BLaER1 treated with 17β-estradiol and CSF1 and Interleukin-3, amounts not matched to agents 10 nM and 100 nM (cell line): ENCODE measurements around the gene KCND2.
"Not testable (repeated sequence)": the region's sequence is repeated elsewhere in the genome, so short reads cannot be mapped to it uniquely, and the experiment has no call there.

Experiments
- H3K27ac ChIP-seq, 11 experiments: shearing (Covaris generic); formaldehyde crosslinking; 2 replicates each; pipeline ENCODE4 v1.8.1; 2022
- H3K27me3 ChIP-seq, 11 experiments: shearing (Covaris generic); formaldehyde crosslinking; 2 replicates each; pipeline ENCODE4 v1.8.1; 2022
- H3K36me3 ChIP-seq, 11 experiments: shearing (Covaris generic); formaldehyde crosslinking; 2 replicates each; pipeline ENCODE4 v1.8.1; 2022
- H3K4me1 ChIP-seq, 10 experiments: shearing (Covaris generic); formaldehyde crosslinking; 2 replicates each; pipeline ENCODE4 v1.8.1; 2022
- H3K4me2 ChIP-seq, 11 experiments: shearing (Covaris generic); formaldehyde crosslinking; 2 replicates each; pipeline ENCODE4 v1.8.1; 2022
- H3K4me3 ChIP-seq, 10 experiments: shearing (Covaris generic); formaldehyde crosslinking; 2 replicates each; pipeline ENCODE4 v1.8.1; 2022
- H3K9ac ChIP-seq, 11 experiments: shearing (Covaris generic); formaldehyde crosslinking; 2 replicates each; pipeline ENCODE4 v1.8.1; 2022
- H3K9me3 ChIP-seq, 11 experiments: shearing (Covaris generic); formaldehyde crosslinking; replicated peaks in 1 of 11; 2 replicates each; pipeline ENCODE4 v1.8.1; 2022
- H4K20me1 ChIP-seq, 11 experiments: shearing (Covaris generic); formaldehyde crosslinking; 2 replicates each; pipeline ENCODE4 v1.8.1; 2022
- Cebpa-rat ChIP-seq, 11 experiments: shearing (Covaris generic); IDR thresholded peaks; 2 replicates each; pipeline ENCODE4 v1.8.1; 2022

The KCND2 gene

DNA sequence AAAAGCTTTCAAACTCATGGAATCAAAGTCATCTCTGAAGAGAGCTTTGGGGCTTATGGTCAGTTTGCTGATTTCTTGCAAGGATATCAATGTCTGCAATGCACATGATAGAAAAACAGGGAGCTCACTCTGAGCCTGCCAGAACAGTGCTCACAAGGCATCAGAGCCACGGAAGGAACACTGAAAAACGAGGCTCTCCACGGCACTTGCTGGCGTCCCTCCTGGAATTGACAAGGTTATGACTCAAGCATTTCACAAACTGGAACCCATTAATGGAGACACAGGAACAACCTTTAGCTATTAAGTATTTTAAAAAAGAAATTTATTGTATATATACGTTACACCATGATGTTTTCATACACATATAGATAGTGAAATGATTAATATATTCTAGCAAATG, 266.3 kb downstream of the KCND2 start:
- H3K4me1 ChIP-seq: no peaks in the 10 kb centered on the region; a peak in 1 of 20 replicates
- no peak overlapping the region for H3K4me3 ChIP-seq
- no peak overlapping the region for H3K9ac ChIP-seq
- H3K27ac ChIP-seq: no peak overlapping the region
- H3K27me3 ChIP-seq: no peaks in the 10 kb centered on the region
- H3K4me2 ChIP-seq: no peak overlapping the region
- no peaks in the 10 kb centered on the region for H4K20me1 ChIP-seq
- no peaks in the 10 kb centered on the region for H3K36me3 ChIP-seq
- no peaks in the 10 kb centered on the region for H3K9me3 ChIP-seq
- no peak for TF ChIP-seq Cebpa-rat (IDR thresholded peaks at IDR 0.05)

DNA sequence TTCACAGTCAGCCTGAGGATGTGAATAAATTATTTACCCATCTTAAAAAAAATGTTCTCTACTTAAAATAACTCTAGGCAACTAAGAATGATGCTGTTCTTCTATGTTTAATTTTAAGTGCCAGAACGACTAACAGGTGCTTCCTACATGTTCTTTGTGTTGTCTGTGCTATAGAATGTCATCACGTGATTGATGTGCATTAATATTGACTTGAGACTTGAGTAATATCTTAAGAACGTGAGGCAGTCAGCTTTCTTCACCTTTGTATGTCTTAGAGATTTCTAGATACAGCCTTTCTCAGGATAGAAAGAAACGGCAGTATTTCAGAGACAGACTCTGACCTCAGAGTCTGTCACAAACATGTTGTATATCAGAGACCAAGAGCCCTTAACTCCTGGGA, 274.6 kb downstream of the KCND2 start:
- Histone ChIP-seq H4K20me1 (no peaks in the 10 kb centered on the region), H3K9ac (no peak overlapping the region; a peak in 1 of 22 replicates)

DNA sequence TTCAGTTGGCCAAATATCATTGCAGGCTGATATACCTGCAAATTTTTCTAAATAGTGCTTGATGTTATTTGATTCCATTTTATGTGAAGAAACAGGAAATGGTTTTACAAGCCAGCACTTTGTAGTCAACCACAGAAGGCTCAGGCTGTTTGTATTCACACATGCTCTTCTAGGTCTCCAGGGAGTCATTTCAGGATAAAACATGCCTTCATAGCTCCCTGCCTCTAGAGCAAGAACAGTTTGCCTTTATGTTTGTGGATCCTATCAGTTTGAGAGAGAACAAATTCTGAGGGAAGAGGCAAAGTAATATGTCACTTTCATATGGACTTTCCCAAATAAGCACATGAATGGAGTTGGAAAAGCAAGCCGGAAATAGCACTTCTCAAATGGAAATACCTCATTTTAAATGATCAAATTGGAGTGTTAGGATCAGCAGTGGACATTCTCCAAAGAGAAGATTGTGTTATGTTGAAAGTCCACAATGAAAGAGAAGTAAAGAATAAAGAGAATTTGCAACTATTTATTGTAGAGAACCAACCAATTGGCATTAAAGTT, 277.6 kb downstream of the KCND2 start:
- no peak overlapping the region for H3K4me3 ChIP-seq
- no peaks in the 10 kb centered on the region for H3K36me3 ChIP-seq
- 0 out of 22 replicates have a peak, but pooled peaks cover 0 to 3% (median 0%) of the 10 kb centered on the region in 11 experiments for H3K27me3 ChIP-seq
- no peak overlapping the region for H3K27ac ChIP-seq
- no peak overlapping the region for H3K9ac ChIP-seq
- H3K4me1 ChIP-seq: peaks cover 4 to 53% (median 34%) of the 10 kb centered on the region in 10 experiments; a peak in 16 of 20 replicates
- no peaks in the 10 kb centered on the region for H3K9me3 ChIP-seq
- H3K4me2 ChIP-seq: peak overlapping the region; percentile 3 to 73 (median 47); a peak in 18 of 22 replicates
- H4K20me1 ChIP-seq: no peaks in the 10 kb centered on the region
- TF ChIP-seq Cebpa-rat (IDR thresholded peaks at IDR 0.05): no peak

More for the DNA sequence above, 274.6 kb downstream of the KCND2 start:
- Histone ChIP-seq H3K27me3 (0 out of 22 replicates have a peak, but pooled peaks cover 0 to 3% (median 0%) of the 10 kb centered on the region in 11 experiments), H3K4me1 (peaks cover 4 to 53% (median 34%) of the 10 kb centered on the region in 10 experiments; a peak in 17 of 20 replicates), H3K4me3 (0 out of 20 replicates have a peak overlapping the region, but pooled peaks of 1 of the 10 experiments have one; percentile 31), H3K36me3 (no peaks in the 10 kb centered on the region), H3K27ac (peak overlapping the region in 1 of 11 experiments; percentile 69; a peak in 1 of 22 replicates), H3K4me2 (peak overlapping the region in 8 of 11 experiments; percentile 32 to 81 (median 70); a peak in 16 of 22 replicates), H3K9me3 (no peaks in the 10 kb centered on the region)
- TF ChIP-seq Cebpa-rat (IDR thresholded peaks at IDR 0.05): no peak

DNA sequence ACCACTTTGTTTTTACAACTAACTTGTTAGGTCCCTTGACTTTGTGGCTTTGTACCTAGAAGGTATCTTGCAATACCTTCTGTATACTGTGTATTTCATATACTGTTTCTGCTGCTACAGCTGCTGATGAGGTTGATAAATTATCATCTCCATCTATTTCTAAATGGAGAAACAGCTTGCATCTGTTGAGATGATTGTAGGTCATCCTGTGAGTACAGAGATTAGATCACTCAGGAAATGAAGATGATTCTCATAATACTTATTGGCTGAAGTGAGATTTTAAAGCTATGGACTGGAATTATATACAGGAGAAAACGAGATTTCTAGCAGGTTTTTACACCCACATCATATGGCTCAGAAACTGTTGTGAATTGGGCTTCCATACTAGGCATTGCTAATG, 280.5 kb downstream of the KCND2 start:
- no peaks in the 10 kb centered on the region for H4K20me1 ChIP-seq
- no peaks in the 10 kb centered on the region for H3K36me3 ChIP-seq
- H3K9ac ChIP-seq: no peak overlapping the region
- no peak overlapping the region for H3K4me2 ChIP-seq
- H3K9me3 ChIP-seq: no peaks in the 10 kb centered on the region
- no peak overlapping the region for H3K4me3 ChIP-seq
- no peak for TF ChIP-seq Cebpa-rat (IDR thresholded peaks at IDR 0.05)
- H3K27ac ChIP-seq: no peak overlapping the region
- peaks cover 0 to 28% (median 18%) of the 10 kb centered on the region in 10 experiments; a peak in 16 of 20 replicates for H3K4me1 ChIP-seq
- no peaks in the 10 kb centered on the region for H3K27me3 ChIP-seq

DNA sequence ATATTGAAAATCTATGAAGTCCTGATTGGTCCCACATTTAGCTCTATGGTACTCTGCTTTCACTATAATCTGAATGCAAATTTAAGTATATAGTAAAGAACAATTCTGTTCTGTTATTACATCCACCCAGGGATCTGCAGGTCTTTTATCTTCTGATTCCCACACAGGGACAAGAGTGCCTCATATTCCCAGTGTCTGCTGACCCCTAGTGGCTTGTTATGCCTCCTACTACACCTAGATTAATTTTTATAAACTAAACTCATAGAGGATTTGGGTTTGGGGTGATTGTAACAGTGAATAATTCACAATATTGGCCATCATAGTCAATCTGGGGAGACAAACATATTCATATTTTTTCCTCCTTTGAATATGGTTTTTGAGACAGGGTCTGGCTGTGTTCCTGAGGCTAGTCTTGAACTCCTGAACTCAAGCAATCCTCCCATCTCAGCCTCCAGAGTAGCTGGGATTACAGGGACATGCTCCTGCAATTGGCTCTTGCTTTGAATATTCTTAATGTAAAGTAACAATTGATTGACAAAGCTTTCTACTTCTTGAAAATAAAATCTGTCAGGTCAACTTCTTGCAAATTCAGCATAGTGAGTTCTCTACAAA, 282.1 kb downstream of the KCND2 start:
- TF ChIP-seq Cebpa-rat (IDR thresholded peaks at IDR 0.05): no peak
- Histone ChIP-seq H3K9ac (no peak overlapping the region), H3K4me3 (no peak overlapping the region), H3K9me3 (no peaks in the 10 kb centered on the region), H3K27me3 (no peaks in the 10 kb centered on the region), H3K4me1 (peaks cover 0 to 13% (median 8%) of the 10 kb centered on the region in 10 experiments; a peak in 15 of 20 replicates), H3K4me2 (no peak overlapping the region), H3K27ac (no peak overlapping the region), H4K20me1 (no peaks in the 10 kb centered on the region), H3K36me3 (no peaks in the 10 kb centered on the region)

DNA sequence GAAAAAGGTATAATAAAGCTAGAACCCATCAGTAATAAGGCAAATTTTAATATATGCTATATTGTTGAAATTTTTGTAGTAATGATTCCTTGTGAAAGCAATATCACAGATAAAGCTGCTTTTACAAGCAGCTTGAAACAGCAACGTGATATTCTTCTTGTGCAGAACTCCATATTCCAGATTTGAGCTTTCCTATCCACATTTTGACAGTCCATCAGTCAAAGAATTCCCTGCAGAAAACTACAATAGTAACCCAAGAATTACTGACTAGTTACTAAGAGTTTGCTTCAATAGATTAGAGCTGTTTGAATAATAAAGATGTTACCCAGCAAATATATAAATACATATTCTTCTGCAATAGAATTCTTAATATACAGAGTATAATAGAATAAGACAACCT, 291.2 kb downstream of the KCND2 start:
- H3K4me1 ChIP-seq: no peaks in the 10 kb centered on the region
- no peak overlapping the region for H3K4me3 ChIP-seq
- no peak for TF ChIP-seq Cebpa-rat (IDR thresholded peaks at IDR 0.05)
- no peaks in the 10 kb centered on the region for H3K36me3 ChIP-seq
- no peak overlapping the region for H3K9ac ChIP-seq
- no peaks in the 10 kb centered on the region for H4K20me1 ChIP-seq
- no peak overlapping the region for H3K4me2 ChIP-seq
- H3K9me3 ChIP-seq: no peaks in the 10 kb centered on the region
- H3K27me3 ChIP-seq: no peaks in the 10 kb centered on the region
- H3K27ac ChIP-seq: no peak overlapping the region

DNA sequence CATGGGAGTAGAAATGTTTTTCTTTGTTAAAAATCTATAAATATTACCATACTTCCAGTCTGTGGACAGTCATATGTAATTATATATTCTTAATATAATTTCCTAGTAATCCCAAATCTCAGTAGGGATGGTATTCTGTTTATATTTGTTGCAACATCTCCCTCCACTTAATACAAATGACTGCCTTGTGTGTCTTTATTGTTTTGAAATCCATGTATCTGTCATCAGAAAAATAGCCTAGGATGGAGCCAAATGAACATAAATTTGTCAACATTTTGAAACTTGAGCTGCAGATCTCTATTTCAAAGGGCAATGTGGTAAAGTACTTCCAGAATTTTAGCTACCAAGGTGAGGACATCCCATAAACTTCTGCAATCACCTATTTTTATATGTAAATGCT, 294.2 kb downstream of the KCND2 start:
- H3K36me3 ChIP-seq: no peaks in the 10 kb centered on the region
- TF ChIP-seq Cebpa-rat (IDR thresholded peaks at IDR 0.05): no peak
- no peak overlapping the region for H3K4me2 ChIP-seq
- no peaks in the 10 kb centered on the region for H3K9me3 ChIP-seq
- no peaks in the 10 kb centered on the region for H4K20me1 ChIP-seq
- no peaks in the 10 kb centered on the region for H3K27me3 ChIP-seq
- no peak overlapping the region for H3K4me3 ChIP-seq
- H3K27ac ChIP-seq: no peak overlapping the region
- no peak overlapping the region for H3K9ac ChIP-seq
- H3K4me1 ChIP-seq: no peaks in the 10 kb centered on the region

DNA sequence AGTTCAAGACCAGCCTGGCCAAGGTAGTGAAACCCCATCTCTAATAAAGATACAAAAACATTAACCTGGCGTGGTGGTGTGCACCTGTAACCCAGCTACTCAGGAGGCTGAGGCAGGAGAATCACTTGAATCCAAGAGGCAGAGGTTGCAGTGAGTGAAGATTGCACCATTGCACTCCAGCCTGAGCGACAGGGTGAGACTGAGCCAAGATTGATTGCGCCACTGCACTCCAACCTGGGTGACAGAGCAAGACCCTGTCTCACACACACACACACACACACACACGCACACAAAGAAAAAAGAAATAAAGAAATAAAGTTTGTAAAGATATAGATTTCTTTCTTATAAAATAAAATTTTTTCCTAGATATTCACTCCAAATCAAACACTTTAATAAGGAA, 305.7 kb downstream of the KCND2 start:
- not testable (repeated sequence) for H3K9ac ChIP-seq, H3K27me3 ChIP-seq, H3K9me3 ChIP-seq, H3K27ac ChIP-seq, H3K4me1 ChIP-seq, H3K36me3 ChIP-seq, H4K20me1 ChIP-seq, H3K4me2 ChIP-seq, H3K4me3 ChIP-seq

DNA sequence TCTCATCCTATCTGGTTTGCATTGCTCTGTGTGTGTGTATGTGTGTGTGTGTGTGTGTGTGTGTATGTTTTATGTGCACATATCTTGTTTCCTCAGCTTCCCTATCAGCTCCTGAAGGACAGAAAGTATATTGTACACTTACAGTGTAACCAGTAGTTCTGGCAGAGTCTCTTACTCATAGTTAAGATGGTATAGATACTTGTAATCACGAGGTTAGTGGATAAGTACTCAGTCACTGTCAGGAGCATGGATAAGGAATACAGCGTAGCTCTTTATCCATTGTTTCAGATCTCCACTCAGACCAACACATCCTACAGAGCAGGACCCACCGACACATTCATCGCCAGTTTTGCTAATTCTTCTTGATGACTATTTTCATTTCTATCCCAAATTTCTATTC, 309.9 kb downstream of the KCND2 start:
- no peak overlapping the region for H3K4me3 ChIP-seq
- TF ChIP-seq Cebpa-rat (IDR thresholded peaks at IDR 0.05): no peak
- no peaks in the 10 kb centered on the region for H3K36me3 ChIP-seq
- no peaks in the 10 kb centered on the region for H3K27me3 ChIP-seq
- H3K4me1 ChIP-seq: no peaks in the 10 kb centered on the region
- no peak overlapping the region for H3K9ac ChIP-seq
- no peak overlapping the region for H3K4me2 ChIP-seq
- H3K27ac ChIP-seq: no peak overlapping the region
- H3K9me3 ChIP-seq: no peaks in the 10 kb centered on the region
- no peaks in the 10 kb centered on the region for H4K20me1 ChIP-seq
